Neural cell (in vitro differentiated cells): ENCODE measurements around the gene TMCC2. TPM values are rescaled to one million over a fixed set of nuclear protein-coding genes. Genes with fewer than 3 reads are reported as not detected.
A peak's percentile ranks its signal among the peaks of the same experiment; 100 is the strongest.

ENCODE experiments used
- H2AFZ ChIP-seq: fragments of 200-600, 300-800 bp; sonication (generic), shearing (Covaris generic); 2 replicates; pipeline ENCODE4 v1.6.0; 2014; ENCODE audit warnings: low read depth, mild to moderate bottlenecking, antibody characterized with exemption, low read length, moderate library complexity
- H3F3A ChIP-seq: fragments of 200-600 bp; shearing (Covaris generic); 2 replicates; pipeline ENCODE4 v1.6.1; 2016; ENCODE audit warnings: mild to moderate bottlenecking, moderate library complexity, mixed read lengths, antibody characterized with exemption, low read length; ENCODE audit not compliant: insufficient read depth, poor library complexity, severe bottlenecking
- H3K27ac ChIP-seq: fragments of 200-600, 300-800 bp; sonication (generic), shearing (Covaris generic); 2 replicates; pipeline ENCODE4 v1.5.1; 2014; ENCODE audit warnings: mild to moderate bottlenecking, low read length, moderate library complexity
- H3K27me3 ChIP-seq: fragments of 300-800, 200-600 bp; sonication (generic), shearing (Covaris generic); 2 replicates; pipeline ENCODE4 v1.6.0; 2014; ENCODE audit warnings: mild to moderate bottlenecking, low read depth, low read length, moderate library complexity; ENCODE audit not compliant: insufficient read depth
- H3K36me3 ChIP-seq: fragments of 300-800, 200-600 bp; sonication (generic), shearing (Covaris generic); 2 replicates; pipeline ENCODE4 v1.5.1; 2014; ENCODE audit warnings: mild to moderate bottlenecking, antibody characterized with exemption, low read length, moderate library complexity; ENCODE audit not compliant: insufficient read depth
- H3K4me2 ChIP-seq: fragments of 300-800, 200-600 bp; sonication (generic), shearing (Covaris generic); 2 replicates; pipeline ENCODE4 v1.6.0; 2014; ENCODE audit warnings: mild to moderate bottlenecking, low read length
- H3K4me3 ChIP-seq: fragments of 300-800, 200-600 bp; sonication (generic), shearing (Covaris generic); 2 replicates; pipeline ENCODE4 v1.5.1; 2014; ENCODE audit warnings: mild to moderate bottlenecking, low read length, moderate library complexity
- H3K79me2 ChIP-seq: fragments of 200-600 bp; shearing (Covaris generic); replicated peaks from 2 replicates; pipeline ENCODE4 v1.6.0; 2014; ENCODE audit warnings: mild to moderate bottlenecking, low read length, moderate library complexity; ENCODE audit not compliant: insufficient read depth
- H3K9ac ChIP-seq: fragments of 300-800, 200-600 bp; sonication (generic), shearing (Covaris generic); 2 replicates; pipeline ENCODE4 v1.6.1; 2016; ENCODE audit warnings: mild to moderate bottlenecking, low read length, mixed read lengths
- H3K9me2 ChIP-seq: fragments of 200-600 bp; shearing (Covaris generic); 2 replicates; pipeline ENCODE4 v1.6.1; 2016; ENCODE audit warnings: mild to moderate bottlenecking, low read length, mixed read lengths; ENCODE audit not compliant: insufficient read depth
- H3K9me3 ChIP-seq: fragments of 200-600, 300-800 bp; sonication (generic), shearing (Covaris generic); 2 replicates; pipeline ENCODE4 v1.6.1; 2016; ENCODE audit warnings: mild to moderate bottlenecking, mixed run types, low read length, moderate library complexity, mixed read lengths
- H4K20me1 ChIP-seq: fragments of 200-600 bp; shearing (Covaris generic); 2 replicates; pipeline ENCODE4 v1.6.1; 2016; ENCODE audit warnings: mild to moderate bottlenecking, mixed run types; ENCODE audit not compliant: insufficient read depth
- CTCF ChIP-seq: fragments of 450-650 bp; IDR thresholded peaks from 2 replicates; pipeline ENCODE4 v1.5.1; 2014; ENCODE audit warnings: antibody characterized with exemption, mild to moderate bottlenecking, moderate library complexity; ENCODE audit not compliant: poor library complexity, severe bottlenecking
- EP300 ChIP-seq: fragments of 450-650 bp; conservative IDR thresholded peaks from 2 replicates; pipeline ENCODE4 v1.6.1; 2014; ENCODE audit warnings: antibody characterized with exemption, mild to moderate bottlenecking, moderate library complexity; ENCODE audit not compliant: poor library complexity, severe bottlenecking
- EZH2 ChIP-seq: fragments of 200-600, 300-800 bp; shearing (Covaris generic), sonication (generic); IDR thresholded peaks from 2 replicates; pipeline ENCODE4 v1.6.1; 2014; ENCODE audit warnings: antibody characterized with exemption, low read length, borderline replicate concordance, mild to moderate bottlenecking; ENCODE audit not compliant: insufficient read depth, poor library complexity, severe bottlenecking
- MXI1 ChIP-seq: fragments of 450-650 bp; conservative IDR thresholded peaks from 2 replicates; pipeline ENCODE4 v1.6.1; 2014; ENCODE audit warnings: antibody characterized with exemption, mild to moderate bottlenecking; ENCODE audit not compliant: poor library complexity, severe bottlenecking
- POLR2AphosphoS5 ChIP-seq: IDR thresholded peaks from 2 replicates; pipeline ENCODE4 v1.6.1; 2012
- RAD21 ChIP-seq: fragments of 450-650 bp; conservative IDR thresholded peaks from 2 replicates; pipeline ENCODE4 v1.6.1; 2014; ENCODE audit warnings: antibody characterized with exemption, mild to moderate bottlenecking, moderate library complexity
- REST ChIP-seq: IDR thresholded peaks from 2 replicates; pipeline ENCODE4 v1.6.1; 2012; ENCODE audit warnings: borderline replicate concordance
- SMC3 ChIP-seq: fragments of 450-650 bp; conservative IDR thresholded peaks from 2 replicates; pipeline ENCODE4 v1.6.1; 2014; ENCODE audit warnings: antibody characterized with exemption, mild to moderate bottlenecking, moderate library complexity; ENCODE audit not compliant: poor library complexity
- TAF1 ChIP-seq: IDR thresholded peaks from 2 replicates; pipeline ENCODE4 v1.6.1; 2012; ENCODE audit warnings: low read depth
- polyA plus RNA-seq: library from polyadenylated mRNA; depleted of rRNA; stranded (reverse); fragments of >200 nt; gene quantifications from 2 replicates; pipeline ENCODE4 v1.2.3, GENCODE V29; 2014

The TMCC2 gene
- polyA plus RNA-seq, 1 donor from 2014 or later, result 32.2 TPM

GRCh38 chr1:205310976-205311704 is 83.4 kb downstream of the TMCC2 start:
- Histone ChIP-seq H3K4me2 (no peak overlapping the region), H3K9ac (no peak overlapping the region), H3K9me2 (no peaks in the 10 kb centered on the region), H3K9me3 (no peaks in the 10 kb centered on the region), H3K27ac (no peak overlapping the region), H3K36me3 (no peaks in the 10 kb centered on the region), H3K4me3 (no peak overlapping the region), H3K79me2 (peaks cover 60% of the 10 kb centered on the region), H2AFZ (no peak overlapping the region), H4K20me1 (no peaks in the 10 kb centered on the region), H3K27me3 (no peaks in the 10 kb centered on the region), H3F3A (peaks cover 17% of the 10 kb centered on the region)
- TF ChIP-seq REST (no peak), RAD21 (no peak), POLR2AphosphoS5 (no peak), SMC3 (no peak)

- no peaks in the 10 kb centered on the region for H3K27me3 ChIP-seq
- H3K27ac ChIP-seq, result peak overlapping the region; percentile 96
- H3F3A ChIP-seq, result peaks cover 17% of the 10 kb centered on the region
- H3K4me3 ChIP-seq, result peak overlapping the region; percentile 58
- H3K36me3 ChIP-seq, result no peaks in the 10 kb centered on the region
- H4K20me1 ChIP-seq, result no peaks in the 10 kb centered on the region
- no peaks in the 10 kb centered on the region for H3K9me2 ChIP-seq
- peak overlapping the region; percentile 64 for H3K4me2 ChIP-seq
- H3K79me2 ChIP-seq, result peaks cover 79% of the 10 kb centered on the region
- H3K9ac ChIP-seq, result peak overlapping the region; percentile 85
- TF ChIP-seq SMC3, result no peak
- no peak for TF ChIP-seq TAF1
- peak overlapping the region; percentile 89 for H2AFZ ChIP-seq
- no peaks in the 10 kb centered on the region for H3K9me3 ChIP-seq
Observed at GRCh38 chr1:205312866-205313562, 85.3 kb downstream of the TMCC2 start.

GRCh38 chr1:205313563-205314308 is 86.0 kb downstream of the TMCC2 start:
- peak overlapping the region; percentile 89 for H2AFZ ChIP-seq

More at GRCh38 chr1:205313563-205314308, 86.0 kb downstream of the TMCC2 start:
- peak overlapping the region; percentile 85 for H3K9ac ChIP-seq
- no peaks in the 10 kb centered on the region for H4K20me1 ChIP-seq
- H3K4me3 ChIP-seq, result peak overlapping the region; percentile 58
- H3F3A ChIP-seq, result peaks cover 17% of the 10 kb centered on the region
- H3K27me3 ChIP-seq, result no peaks in the 10 kb centered on the region
- peak overlapping the region; percentile 64 for H3K4me2 ChIP-seq
- H3K27ac ChIP-seq, result peak overlapping the region; percentile 96
- no peaks in the 10 kb centered on the region for H3K9me3 ChIP-seq
- TF ChIP-seq EZH2 (no peak), TAF1 (peak; percentile 60), MXI1 (peak; percentile 15), REST (peak; percentile 62), RAD21 (no peak), CTCF (no peak), SMC3 (peak; percentile 22), EP300 (no peak), POLR2AphosphoS5 (peak; percentile 61)
- H3K36me3 ChIP-seq, result no peaks in the 10 kb centered on the region
- H3K79me2 ChIP-seq, result peaks cover 85% of the 10 kb centered on the region
- H3K9me2 ChIP-seq, result no peaks in the 10 kb centered on the region
